Uterus (tissue), 4 donors: ENCODE measurements around the gene MCL1. TPM values are rescaled to one million over a fixed set of nuclear protein-coding genes. Genes with fewer than 3 reads are reported as not detected.
"Not testable (repeated sequence)": the region's sequence is repeated elsewhere in the genome, so short reads cannot be mapped to it uniquely, and the experiment has no call there.

Experiments used
- DNase-seq, 2 donors: peaks; one replicate each; pipeline ENCODE4 v3.0.0-alpha.2; 2019 to 2020
- H3K27ac ChIP-seq, 2 donors: fragments of 200-600 bp; sonication (generic); 1 replicate in 1 of 2; 2 replicates in 1 of 2; pipeline ENCODE4 v1.5.1; 2016 to 2018
- H3K27me3 ChIP-seq, 2 donors: fragments of 200-600 bp; sonication (generic); one replicate each; pipeline ENCODE4 v1.5.1; 2018 to 2019; ENCODE audit warnings: control low read depth in 1 of 2
- H3K36me3 ChIP-seq, 2 donors: fragments of 200-600 bp; sonication (generic); one replicate each; pipeline ENCODE4 v1.5.1; 2019; ENCODE audit warnings: control low read depth in 1 of 2
- H3K4me1 ChIP-seq, 2 donors: fragments of 200-600 bp; sonication (generic); one replicate each; pipeline ENCODE4 v1.5.1; 2018 to 2019; ENCODE audit warnings: control low read depth in 1 of 2
- H3K4me3 ChIP-seq, 2 donors: fragments of 200-600 bp; sonication (generic); 1 replicate in 1 of 2; 2 replicates in 1 of 2; pipeline ENCODE4 v1.5.1; 2018 to 2019; ENCODE audit warnings: mild to moderate bottlenecking in 1 of 2
- H3K9me3 ChIP-seq, 2 donors: fragments of 200-600 bp; sonication (generic); one replicate each; pipeline ENCODE4 v1.5.1; 2019; ENCODE audit warnings: control low read depth in 1 of 2
- CTCF ChIP-seq, 4 experiments: fragments of 200-600 bp in 2 of 4; fragments of 450-650 bp in 2 of 4; sonication (generic) in 2 of 4; IDR thresholded peaks; one replicate each; pipeline ENCODE4 v1.5.1; 2016 to 2019; ENCODE audit warnings: antibody characterized with exemption in 4 of 4, mild to moderate bottlenecking in 2 of 4, moderate library complexity in 1 of 4
- POLR2A ChIP-seq, 2 donors: fragments of 450-650 bp; IDR thresholded peaks; one replicate each; pipeline ENCODE4 v1.6.1; 2016; ENCODE audit warnings: antibody characterized with exemption in 2 of 2, mild to moderate bottlenecking in 1 of 2, moderate library complexity in 1 of 2
- intact Hi-C: fragments of 100-400 bp; cut with DNase I; formaldehyde crosslinking; loops from one replicate; pipeline ENCODE4 v1.15.1; 2023; ENCODE audit warnings: low total_unique reads
- total RNA-seq, 4 donors: library from RNA; depleted of rRNA in 3 of 4; stranded (reverse); fragments of >200 nt in 3 of 4; gene quantifications; one replicate each; pipeline versions ENCODE4 v1.1.0 to v1.2.4, GENCODE V29; 2014 to 2023
- donor health status: DM: yes; HTN: yes; CAD: no.

MCL1 gene
- total RNA-seq, 4 donors from 2014 or later = 125 to 266 (median 207) TPM

DNA sequence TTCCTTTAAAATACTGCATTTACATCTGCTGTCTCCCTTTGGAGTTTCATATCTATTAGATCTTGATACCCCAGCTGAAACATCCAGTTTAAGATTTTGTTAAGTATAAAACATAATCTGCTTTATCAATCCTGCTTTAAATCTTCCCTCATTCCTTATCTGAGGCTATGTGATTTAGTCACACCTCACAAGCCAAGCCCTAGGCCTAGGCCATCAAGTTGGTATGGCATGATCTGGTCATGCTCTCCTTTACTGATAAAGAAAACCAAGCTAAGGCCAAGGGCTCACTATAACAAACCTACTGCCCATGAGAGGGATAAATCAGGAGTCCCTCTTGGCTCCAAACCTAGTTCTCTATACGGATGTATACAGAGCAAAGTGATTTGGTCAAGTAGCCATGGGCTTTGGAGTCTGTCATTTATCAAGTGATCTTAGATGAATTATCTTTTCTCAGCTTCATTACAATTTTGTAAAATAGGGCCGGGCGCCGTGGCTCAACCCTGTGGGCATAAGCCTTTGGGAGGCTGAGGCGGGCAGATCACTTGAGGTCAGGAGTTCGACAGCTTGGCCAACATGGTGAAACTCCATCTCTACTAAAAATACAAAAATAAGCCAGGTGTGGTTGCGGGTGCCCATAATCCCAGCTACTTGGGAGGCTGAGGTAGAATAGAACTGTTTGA lies 27.2 kb upstream of the MCL1 start:
- Histone ChIP-seq H3K9me3 (no peaks in the 10 kb centered on the region), H3K4me1 (no peaks in the 10 kb centered on the region), H3K36me3 (no peaks in the 10 kb centered on the region), H3K27ac (no peak overlapping the region), H3K27me3 (no peaks in the 10 kb centered on the region), H3K4me3 (no peak overlapping the region)
- TF ChIP-seq CTCF (IDR thresholded peaks at IDR 0.05) (no peak), POLR2A (IDR thresholded peaks at IDR 0.05) (no peak)
- intact Hi-C loops = no loop called here
- no peak for DNase-seq

GRCh38 chr1:150605451-150605731 lies 26.0 kb upstream of the MCL1 start:
- H3K36me3 ChIP-seq, DNase-seq, H3K9me3 ChIP-seq, intact Hi-C loops, H3K4me1 ChIP-seq, H3K27me3 ChIP-seq, H3K4me3 ChIP-seq: not testable (repeated sequence)
- peak overlapping the region; percentile 67 to 75 for H3K27ac ChIP-seq

GRCh38 chr1:150604226-150604588 lies 24.8 kb upstream of the MCL1 start:
- TF ChIP-seq POLR2A (IDR thresholded peaks at IDR 0.05) (no peak), CTCF (IDR thresholded peaks at IDR 0.05) (no peak)
- H3K4me1 ChIP-seq = no peaks in the 10 kb centered on the region

DNA sequence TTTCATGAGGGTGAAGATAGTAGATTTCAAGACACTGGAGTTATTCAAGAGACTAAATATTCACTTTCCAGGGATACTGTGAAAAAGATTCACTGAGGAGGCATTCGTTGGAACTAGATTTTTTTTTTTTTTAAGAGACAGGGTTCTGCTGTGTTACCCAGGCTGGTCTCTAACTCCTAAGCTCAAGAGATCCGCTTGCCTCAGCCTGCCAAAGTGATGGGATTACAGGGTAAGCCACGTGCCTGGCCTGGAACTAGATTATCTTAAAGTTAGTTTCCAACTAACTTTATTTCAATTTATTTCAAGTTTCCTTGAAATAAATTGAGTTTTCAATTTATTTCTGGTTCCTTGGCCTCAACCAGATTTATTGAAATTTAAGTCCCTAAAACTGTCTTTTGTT lies 24.3 kb upstream of the MCL1 start:
- no peak overlapping the region for H3K4me3 ChIP-seq
- DNase-seq = no peak
- intact Hi-C loops = no loop called here
- peak overlapping the region; percentile 67 to 75 for H3K27ac ChIP-seq
- H3K27me3 ChIP-seq = no peaks in the 10 kb centered on the region
- no peaks in the 10 kb centered on the region for H3K36me3 ChIP-seq
- no peak for TF ChIP-seq POLR2A (IDR thresholded peaks at IDR 0.05)
- TF ChIP-seq CTCF (IDR thresholded peaks at IDR 0.05) = no peak
- no peaks in the 10 kb centered on the region for H3K4me1 ChIP-seq
- no peaks in the 10 kb centered on the region for H3K9me3 ChIP-seq

More at GRCh38 chr1:150604226-150604588, 24.8 kb upstream of the MCL1 start:
- DNase-seq = no peak
- no peaks in the 10 kb centered on the region for H3K36me3 ChIP-seq
- peak overlapping the region; percentile 67 to 75 for H3K27ac ChIP-seq
- H3K4me3 ChIP-seq = no peak overlapping the region
- H3K9me3 ChIP-seq = no peaks in the 10 kb centered on the region
- no peaks in the 10 kb centered on the region for H3K27me3 ChIP-seq
- intact Hi-C loops = no loop called here

DNA sequence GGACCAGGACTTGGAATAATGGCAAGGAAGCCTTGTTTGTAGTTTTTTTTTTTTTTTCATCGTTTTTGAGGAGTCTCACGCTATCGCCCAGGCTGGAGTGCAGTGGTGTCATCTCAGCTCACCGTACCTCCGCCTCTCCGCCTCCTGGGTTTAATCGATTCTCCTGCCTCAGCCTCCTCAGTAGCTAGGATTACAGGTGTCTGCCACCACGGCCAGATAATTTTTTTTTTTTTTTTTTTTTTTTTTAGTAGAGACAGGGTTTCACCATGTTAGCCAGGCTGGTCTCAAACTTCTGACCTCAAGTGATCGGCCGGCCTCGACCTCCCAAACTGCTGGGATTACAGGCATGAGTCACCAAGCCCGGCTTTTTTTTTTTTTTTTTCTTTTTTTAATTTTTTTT lies 23.0 kb upstream of the MCL1 start:
- H3K36me3 ChIP-seq, H3K27ac ChIP-seq: not testable (repeated sequence)

DNA sequence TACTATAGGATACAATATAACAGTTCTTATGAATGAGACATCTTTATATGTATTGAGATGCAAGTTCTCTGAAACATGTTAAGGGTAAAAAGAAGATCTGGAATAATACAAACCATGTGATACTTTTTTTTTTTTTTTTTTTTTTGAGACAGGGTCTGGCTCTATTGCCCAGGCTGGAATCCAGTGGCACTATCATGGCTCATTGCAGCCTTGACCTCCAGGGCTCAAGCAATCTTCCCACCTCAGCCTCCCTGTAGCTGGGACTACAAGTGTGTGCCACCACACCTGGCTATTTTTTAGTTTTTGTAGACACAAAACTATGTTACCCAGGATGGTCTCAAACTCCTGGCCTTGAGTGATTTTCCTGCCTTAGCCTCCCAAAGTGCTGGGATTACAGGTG lies 22.1 kb upstream of the MCL1 start:
- intact Hi-C loops = no loop called here
- Histone ChIP-seq H3K4me1 (no peaks in the 10 kb centered on the region), H3K9me3 (no peaks in the 10 kb centered on the region), H3K4me3 (no peak overlapping the region), H3K36me3 (no peaks in the 10 kb centered on the region), H3K27ac (no peak overlapping the region), H3K27me3 (no peaks in the 10 kb centered on the region)
- no peak for DNase-seq
- TF ChIP-seq CTCF (IDR thresholded peaks at IDR 0.05) (no peak), POLR2A (IDR thresholded peaks at IDR 0.05) (no peak)

More for the DNA sequence above, 23.0 kb upstream of the MCL1 start:
- DNase-seq, intact Hi-C loops, H3K27me3 ChIP-seq, H3K9me3 ChIP-seq, H3K4me3 ChIP-seq, H3K4me1 ChIP-seq: not testable (repeated sequence)

GRCh38 chr1:150598346-150598745 lies 18.9 kb upstream of the MCL1 start:
- DNase-seq, H3K4me1 ChIP-seq, H3K27ac ChIP-seq, H3K9me3 ChIP-seq, H3K4me3 ChIP-seq, H3K27me3 ChIP-seq, H3K36me3 ChIP-seq, intact Hi-C loops: not testable (repeated sequence)
